ENCODE data around the gene OTX1.

The OTX1 gene

GRCh38 chr2:63041592-63041991, 9.0 kb upstream of the OTX1 start:
- Histone ChIP-seq H3K4me3 (ENCODE audit: low read depth, low read length) (no peak overlapping the region), H3K27me3 (no peaks in the 10 kb centered on the region), H3K4me1 (no peaks in the 10 kb centered on the region), H3K9me3 (no peaks in the 10 kb centered on the region), H3K36me3 (no peaks in the 10 kb centered on the region)
- no peak for DNase-seq
- TF ChIP-seq, protein P1, sequence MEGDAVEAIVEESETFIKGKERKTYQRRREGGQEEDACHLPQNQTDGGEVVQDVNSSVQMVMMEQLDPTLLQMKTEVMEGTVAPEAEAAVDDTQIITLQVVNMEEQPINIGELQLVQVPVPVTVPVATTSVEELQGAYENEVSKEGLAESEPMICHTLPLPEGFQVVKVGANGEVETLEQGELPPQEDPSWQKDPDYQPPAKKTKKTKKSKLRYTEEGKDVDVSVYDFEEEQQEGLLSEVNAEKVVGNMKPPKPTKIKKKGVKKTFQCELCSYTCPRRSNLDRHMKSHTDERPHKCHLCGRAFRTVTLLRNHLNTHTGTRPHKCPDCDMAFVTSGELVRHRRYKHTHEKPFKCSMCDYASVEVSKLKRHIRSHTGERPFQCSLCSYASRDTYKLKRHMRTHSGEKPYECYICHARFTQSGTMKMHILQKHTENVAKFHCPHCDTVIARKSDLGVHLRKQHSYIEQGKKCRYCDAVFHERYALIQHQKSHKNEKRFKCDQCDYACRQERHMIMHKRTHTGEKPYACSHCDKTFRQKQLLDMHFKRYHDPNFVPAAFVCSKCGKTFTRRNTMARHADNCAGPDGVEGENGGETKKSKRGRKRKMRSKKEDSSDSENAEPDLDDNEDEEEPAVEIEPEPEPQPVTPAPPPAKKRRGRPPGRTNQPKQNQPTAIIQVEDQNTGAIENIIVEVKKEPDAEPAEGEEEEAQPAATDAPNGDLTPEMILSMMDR (IDR thresholded peaks at IDR 0.05; ENCODE audit: low read depth, low read length), result no peak

- Histone ChIP-seq H3K9me3 (no peaks in the 10 kb centered on the region), H3K27me3 (peaks cover 27% of the 10 kb centered on the region), H3K36me3 (no peaks in the 10 kb centered on the region), H3K4me3 (ENCODE audit: low read depth, low read length) (no peak overlapping the region), H3K4me1 (no peaks in the 10 kb centered on the region)
- TF ChIP-seq, protein P1 (IDR thresholded peaks at IDR 0.05; ENCODE audit: low read depth, low read length), result no peak
- no peak for DNase-seq
Measured at GRCh38 chr2:63044362-63045327, 6.0 kb upstream of the OTX1 start.

DNA sequence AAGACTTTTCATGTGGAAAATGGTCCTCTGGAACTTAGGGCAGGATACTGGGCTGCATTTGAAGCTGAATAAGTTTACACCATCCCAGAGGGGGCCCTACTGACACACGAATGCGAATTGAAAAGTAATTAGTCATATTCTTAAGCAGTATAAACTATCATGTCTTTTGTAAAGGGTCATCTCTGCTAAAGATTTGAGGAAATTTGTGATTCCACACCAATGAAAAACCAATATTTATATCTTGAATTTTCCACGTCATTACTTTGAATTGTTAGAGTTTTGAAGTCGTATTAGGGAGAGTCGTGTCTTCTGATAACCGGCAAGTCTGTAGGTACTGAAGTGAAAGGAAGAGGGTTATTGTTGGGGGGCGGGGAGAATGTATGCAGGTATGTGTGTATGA, 4.1 kb upstream of the OTX1 start:
- H3K4me3 ChIP-seq (ENCODE audit: low read depth, low read length), result no peak overlapping the region
- peaks cover 41% of the 10 kb centered on the region for H3K27me3 ChIP-seq
- no peak for DNase-seq
- H3K9me3 ChIP-seq, result no peaks in the 10 kb centered on the region
- TF ChIP-seq, protein P1 (IDR thresholded peaks at IDR 0.05; ENCODE audit: low read depth, low read length), result no peak
- no peaks in the 10 kb centered on the region for H3K36me3 ChIP-seq
- H3K4me1 ChIP-seq, result no peaks in the 10 kb centered on the region

GRCh38 chr2:63046961-63047320, 3.7 kb upstream of the OTX1 start:
- peaks cover 45% of the 10 kb centered on the region for H3K27me3 ChIP-seq
- H3K4me1 ChIP-seq, result no peaks in the 10 kb centered on the region
- TF ChIP-seq, protein P1 (IDR thresholded peaks at IDR 0.05; ENCODE audit: low read depth, low read length), result no peak
- no peaks in the 10 kb centered on the region for H3K36me3 ChIP-seq
- no peak overlapping the region for H3K4me3 ChIP-seq (ENCODE audit: low read depth, low read length)
- DNase-seq, result no peak
- no peaks in the 10 kb centered on the region for H3K9me3 ChIP-seq

GRCh38 chr2:63047321-63048279, 3.0 kb upstream of the OTX1 start:
- TF ChIP-seq, protein P1 (IDR thresholded peaks at IDR 0.05; ENCODE audit: low read depth, low read length), result no peak
- DNase-seq, result no peak
- Histone ChIP-seq H3K27me3 (peaks cover 50% of the 10 kb centered on the region), H3K9me3 (no peaks in the 10 kb centered on the region), H3K4me3 (ENCODE audit: low read depth, low read length) (no peak overlapping the region), H3K4me1 (no peaks in the 10 kb centered on the region), H3K36me3 (no peaks in the 10 kb centered on the region)
